Heart left ventricle (tissue), 13 donors: ENCODE results near the gene ZNF550.
"Not testable (repeated sequence)": the region's sequence is repeated elsewhere in the genome, so short reads cannot be mapped to it uniquely, and the experiment has no call there.

Source experiments
- CTCF ChIP-seq, 12 donors: fragments of 200-600 bp; sonication (generic) in 4 of 12; IDR thresholded peaks; one replicate each; pipeline versions ENCODE4 v1.5.0 to v1.8.0; 2018 to 2022; ENCODE audit warnings: antibody characterized with exemption in 12 of 12, mild to moderate bottlenecking in 5 of 12
- POLR2A ChIP-seq, 2 donors: fragments of 450-650 bp; IDR thresholded peaks; one replicate each; pipeline ENCODE4 v1.6.1; 2017; ENCODE audit warnings: antibody characterized with exemption in 2 of 2, mild to moderate bottlenecking in 2 of 2, moderate library complexity in 2 of 2
- donor health status: ischemic (EF 13 %, LVEDD 7.1; RV severe dilation, severe dysfunction).
- donor health status: DM: no; HTN: yes; CAD: no.
- donor health status: DM: no; HTN: no; CAD: no.
- donor health status: ischemic (EF 25% LVEDD 6.9; RV normal size, moderate dysfunction).
- donor health status: ischemic (EF 25% LVEDD 5.7; RV mildly dilated, moderate dysfunction).
- donor health status: ischemic (EF 35%, LVEDD 5.7; RV mildly dilated, moderate dysfunction).
- donor health status: nonischemic (EF 11% LVEDD 7.7; RV severe dilation, severe dysfunction).
- donor health status: DM: yes; HTN: yes; CAD: no.
- donor health status: PGD.
- donor health status: ischemic (EF 29% LVEDD 5.4; RV normal size, mild dysfunction).
- donor health status: nonischemic (EF 23%, LVEDD 6.1; RV moderate dilation, normal function).

- TF ChIP-seq CTCF, POLR2A (IDR thresholded peaks at IDR 0.05): not testable (repeated sequence)
Observed at GRCh38 chr19:57518021-57518420, 41.6 kb downstream of the ZNF550 start.
